OCI-M2 (cell line): ENCODE measurements around the gene GALNT17.
"Not testable (repeated sequence)": the region's sequence is repeated elsewhere in the genome, so short reads cannot be mapped to it uniquely, and the experiment has no call there.

Experiments used
- DNase-seq: peaks from one replicate; lab custom pipeline; 2025; ENCODE audit not compliant: unreplicated experiment; lab: John Stamatoyannopoulos, UW

Gene GALNT17

DNA sequence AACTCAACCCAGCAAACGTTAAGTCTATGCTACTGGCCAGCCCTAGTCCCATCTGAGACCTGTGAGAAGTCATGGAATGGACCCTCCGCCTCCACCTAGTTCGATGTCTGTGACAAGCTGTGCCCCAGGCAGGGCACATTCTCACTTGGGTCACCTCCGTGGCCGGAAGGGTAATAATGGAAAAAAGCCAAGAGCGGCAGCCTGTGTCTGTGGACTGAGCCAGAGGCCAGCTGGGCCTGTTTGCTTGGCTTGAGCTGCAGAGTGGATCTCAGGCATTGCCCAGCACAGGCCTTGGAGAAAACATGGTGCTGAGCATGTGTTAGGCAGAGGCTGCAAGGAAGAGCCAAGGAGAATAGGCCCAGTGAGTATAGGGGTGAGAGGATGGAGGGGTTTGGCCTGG lies 97.8 kb downstream of the GALNT17 start:
- no peak for DNase-seq

DNA sequence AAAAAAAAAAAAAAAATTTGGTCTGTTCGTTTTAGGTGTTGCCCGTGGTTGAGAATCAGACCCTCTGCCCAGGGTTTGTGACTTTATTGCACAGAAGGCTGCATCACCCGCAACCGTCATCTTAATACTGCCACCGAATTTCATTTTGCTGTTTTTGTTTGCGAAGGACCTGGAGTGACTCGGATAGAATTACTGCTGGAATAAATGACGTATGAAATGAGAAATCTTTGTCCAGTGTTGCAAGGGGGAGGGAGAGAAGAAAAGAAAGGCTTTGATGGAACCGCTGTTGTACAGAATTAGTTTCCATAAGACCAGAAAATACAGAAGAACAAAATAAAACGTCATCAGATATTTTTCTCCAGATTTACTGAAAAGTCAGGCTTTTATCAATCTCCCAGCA lies 103.3 kb downstream of the GALNT17 start:
- DNase-seq = no peak

DNA sequence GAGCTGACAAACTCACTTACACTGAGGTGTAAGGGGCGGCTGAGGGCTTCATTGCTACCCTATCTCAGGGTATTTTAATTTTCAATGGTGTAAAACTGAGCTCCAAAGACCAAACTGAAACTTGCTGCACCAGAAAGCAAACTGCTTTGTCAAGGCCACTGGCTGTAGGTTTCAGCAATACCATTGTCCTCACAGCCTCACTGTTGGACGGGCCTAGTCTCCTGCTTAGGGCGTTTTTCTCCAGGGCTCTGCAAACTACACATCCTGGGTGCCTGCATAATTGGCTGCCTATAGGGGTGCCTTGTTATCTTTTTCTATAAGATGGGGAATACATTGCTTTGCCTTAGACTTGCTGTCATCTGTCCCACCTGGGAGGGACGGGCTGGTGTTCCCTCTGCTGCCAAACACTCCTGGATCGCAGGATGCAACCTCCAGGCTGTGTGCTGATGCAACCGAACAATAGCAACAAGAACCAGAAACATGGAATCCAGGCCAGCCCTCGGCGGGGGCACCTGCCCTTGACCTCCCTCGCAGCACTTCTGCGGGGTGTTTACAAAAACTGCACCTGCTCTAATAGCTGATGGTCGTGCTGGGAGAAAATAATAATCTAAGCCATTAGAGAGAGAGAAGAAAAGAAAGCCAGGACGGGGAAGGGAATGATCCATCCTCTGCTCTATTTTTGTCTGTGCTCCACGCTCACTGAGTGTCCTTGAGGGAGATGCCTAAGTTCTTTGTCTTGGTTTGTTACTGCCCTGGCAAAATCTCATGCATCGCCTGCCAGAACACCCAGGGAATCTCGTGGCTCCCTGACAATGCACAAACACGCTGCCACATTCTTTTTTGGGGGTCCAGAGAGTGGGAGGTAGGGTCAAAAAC lies 104.5 kb downstream of the GALNT17 start:
- DNase-seq = no peak

DNA sequence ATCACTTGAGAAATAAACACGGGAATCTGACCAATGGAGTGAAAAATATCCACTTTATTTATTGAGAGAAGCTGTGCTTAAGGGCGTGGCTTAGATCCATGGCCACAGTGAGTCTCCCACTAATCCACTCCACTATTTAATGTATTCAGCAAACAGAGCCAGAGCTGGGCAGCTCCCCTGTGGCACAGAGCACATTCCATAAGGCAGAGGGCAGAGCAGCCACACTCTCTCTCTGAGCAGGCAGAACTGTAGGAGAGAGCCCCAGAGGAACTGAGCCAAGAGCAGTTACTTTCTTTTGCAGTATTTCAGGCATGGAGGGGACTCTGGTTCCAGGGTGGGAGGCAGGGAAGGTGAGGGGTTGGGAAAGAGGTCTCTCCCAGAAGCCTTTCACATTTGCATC lies 106.0 kb downstream of the GALNT17 start:
- DNase-seq = no peak

DNA sequence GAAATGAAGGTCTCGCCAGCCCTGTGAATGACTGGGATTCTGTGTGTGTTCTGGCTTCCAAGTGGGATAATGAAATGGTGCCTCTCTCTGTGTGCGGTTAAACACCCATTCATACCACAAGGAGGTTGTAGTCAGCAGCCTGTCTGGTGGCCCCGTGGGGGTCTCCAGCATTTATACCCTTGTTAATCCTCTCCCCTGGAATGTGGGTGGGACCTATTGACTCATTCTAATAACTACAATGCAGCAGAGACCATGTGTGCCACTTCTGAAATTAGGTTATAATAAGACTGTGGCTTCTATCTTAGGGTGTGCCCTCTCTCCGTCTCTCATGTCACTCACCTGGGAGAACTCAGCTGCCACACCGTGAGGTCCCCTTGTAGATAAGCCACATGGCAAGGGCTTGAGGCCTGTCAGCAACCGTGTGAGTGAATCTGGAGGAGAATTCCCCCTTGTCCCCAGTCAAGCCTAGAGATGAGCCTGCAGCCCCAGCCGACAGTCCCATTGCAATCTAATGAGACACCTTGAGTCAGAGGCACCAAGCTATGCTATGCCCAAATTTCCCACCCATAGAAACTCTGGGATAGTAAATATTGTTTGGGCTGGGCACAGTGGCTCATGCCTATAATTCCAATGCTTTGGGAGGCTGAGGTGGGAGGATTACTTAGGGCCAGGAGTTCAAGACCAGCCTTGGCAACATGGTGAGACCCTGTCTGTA lies 106.8 kb downstream of the GALNT17 start:
- DNase-seq = no peak

DNA sequence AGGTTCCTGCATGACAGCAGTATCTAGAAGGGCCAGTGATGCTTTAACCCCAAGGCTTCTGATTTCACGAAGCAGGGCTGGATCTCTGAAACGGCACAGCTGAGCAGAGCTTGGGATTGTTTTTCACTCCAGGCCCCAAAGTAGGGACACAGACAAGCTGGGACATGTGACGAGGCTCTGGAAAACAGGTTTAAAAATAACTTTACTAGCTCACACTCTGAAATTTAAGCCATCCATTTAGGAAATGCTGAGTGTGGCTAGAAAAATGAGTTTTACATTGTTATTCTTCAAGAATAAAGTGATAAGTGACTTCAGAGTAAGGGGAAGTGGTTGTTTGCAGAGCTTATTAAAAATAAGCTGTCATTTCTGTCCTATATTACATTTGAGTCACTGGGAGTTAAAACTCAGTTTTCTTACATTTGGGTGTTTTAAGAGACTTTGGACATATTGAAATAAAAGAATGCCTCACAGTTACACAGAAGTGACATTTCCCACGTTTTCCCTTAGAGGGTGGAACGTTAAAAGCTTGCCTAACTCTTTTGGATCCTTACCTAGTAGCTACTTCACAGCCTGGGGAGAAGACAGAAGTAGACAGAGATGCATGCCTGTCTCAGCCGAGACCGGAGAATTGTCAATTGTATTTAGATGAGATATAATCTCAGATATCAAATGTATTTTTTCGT lies 107.8 kb downstream of the GALNT17 start:
- DNase-seq = no peak

DNA sequence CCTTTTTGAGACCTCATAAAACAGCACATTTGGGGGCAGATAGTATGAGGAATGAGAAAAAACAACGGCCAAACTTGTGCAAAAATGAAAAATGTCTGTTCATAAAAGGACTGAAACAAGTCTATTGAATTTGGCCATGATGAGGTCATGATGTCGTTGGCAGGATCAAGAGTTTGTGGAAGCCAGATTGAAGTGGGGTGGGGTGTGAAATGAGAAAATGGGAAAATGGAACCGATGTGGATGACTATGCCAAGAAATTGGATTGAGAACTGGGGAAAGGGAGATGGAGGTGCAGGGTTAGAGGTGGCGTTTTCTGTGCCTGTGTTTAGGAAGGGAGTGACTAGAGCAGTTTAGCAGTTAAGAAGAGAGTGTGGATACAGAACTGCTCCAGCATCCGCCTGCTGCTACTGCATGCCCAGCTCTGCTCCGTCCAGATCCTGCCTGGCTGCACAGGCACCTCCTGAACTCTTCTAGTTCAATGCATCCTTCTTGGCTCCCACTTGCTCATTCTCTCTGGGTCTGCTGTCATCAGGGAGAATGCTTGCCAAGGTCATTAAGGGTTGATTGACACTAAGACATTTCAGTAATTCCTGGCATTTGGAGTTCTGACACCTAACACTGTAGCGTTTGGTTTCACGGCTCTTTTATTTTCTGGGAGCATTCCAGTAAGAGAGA lies 111.9 kb downstream of the GALNT17 start:
- DNase-seq = no peak

DNA sequence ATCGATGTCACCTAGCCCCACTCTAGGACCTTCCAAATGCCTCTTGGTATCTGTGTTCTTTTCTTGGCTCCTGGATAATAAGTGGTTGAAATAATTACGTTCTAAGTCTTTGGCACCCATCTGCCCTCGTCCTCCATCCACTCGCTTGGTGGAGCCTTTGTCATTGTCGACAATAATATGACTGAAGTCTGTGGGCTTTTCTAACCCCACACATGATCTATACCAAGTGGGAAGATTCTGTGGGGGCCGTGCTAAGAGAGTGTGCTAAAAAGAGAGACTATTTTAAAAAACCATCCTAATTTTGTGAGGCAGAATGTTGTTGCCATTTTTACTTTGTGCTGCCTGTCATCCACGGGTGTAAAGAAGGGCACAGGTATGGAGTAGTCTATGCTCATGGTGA lies 113.1 kb downstream of the GALNT17 start:
- no peak for DNase-seq

DNA sequence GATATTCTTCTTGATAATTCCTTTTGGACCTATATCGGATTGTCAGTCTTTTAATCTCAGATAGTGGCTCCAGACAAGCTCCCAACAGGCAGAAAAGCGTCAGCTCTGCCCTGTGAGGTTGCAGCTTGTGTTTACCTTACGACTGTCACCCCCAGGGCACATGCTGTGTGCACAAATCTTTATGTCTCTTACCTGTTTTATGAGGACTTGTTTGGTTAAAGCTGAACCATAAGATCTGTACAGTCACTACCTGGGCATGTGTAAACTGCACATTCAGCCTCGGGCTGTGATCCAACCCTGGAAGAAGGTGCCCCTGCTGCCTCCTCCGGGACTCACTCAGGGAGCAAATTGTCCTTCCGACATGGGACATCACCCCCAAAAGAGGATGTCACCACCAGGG lies 119.8 kb downstream of the GALNT17 start:
- DNase-seq = no peak

DNA sequence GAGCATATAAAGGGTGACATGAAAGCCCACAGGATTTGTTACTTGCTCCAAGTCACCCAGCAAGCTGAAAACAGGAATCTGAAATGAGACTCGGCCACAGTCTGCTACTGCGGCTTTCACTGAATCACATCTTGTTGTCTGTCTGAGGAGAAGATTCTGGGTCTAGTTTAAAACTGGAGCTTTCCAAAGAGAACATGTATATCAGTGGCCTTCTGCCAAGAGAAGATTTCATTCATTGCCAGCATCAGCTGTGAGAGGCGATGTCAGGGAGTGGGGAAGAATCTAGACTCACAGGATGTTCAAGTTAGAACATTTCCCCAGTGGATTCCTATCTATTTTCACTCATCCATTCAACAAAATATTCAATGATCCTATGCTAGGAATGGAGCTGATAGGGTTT lies 122.8 kb downstream of the GALNT17 start:
- no peak for DNase-seq

DNA sequence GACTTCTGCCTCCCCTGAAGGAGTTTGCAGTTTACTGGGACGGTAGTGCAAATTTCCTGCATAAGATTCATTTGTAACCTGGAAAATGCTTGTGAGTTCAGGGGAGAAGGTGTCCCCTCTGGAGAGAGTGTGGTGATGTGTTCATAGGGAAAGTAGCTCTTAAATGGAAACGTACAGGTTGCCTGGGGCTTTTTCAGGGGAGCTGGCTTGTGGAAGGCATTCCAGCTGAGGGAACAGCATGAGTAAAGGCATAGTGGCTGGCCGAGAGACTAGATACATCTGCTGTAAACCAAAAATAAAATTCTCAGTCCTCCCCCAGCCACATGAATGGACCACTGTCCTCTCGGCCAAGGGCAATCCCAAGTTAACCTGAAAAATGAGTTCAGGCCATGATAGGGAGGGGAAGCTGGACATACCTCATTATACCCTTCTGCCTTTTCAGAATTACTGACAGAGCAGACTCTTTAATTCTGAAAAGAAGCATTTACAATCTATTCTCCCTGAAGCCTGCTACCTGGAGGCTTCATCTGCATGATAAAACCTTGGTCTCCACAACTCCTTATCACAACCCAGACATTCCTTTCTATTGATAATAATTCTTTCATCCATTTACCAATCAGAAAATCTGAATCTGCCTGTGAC lies 123.7 kb downstream of the GALNT17 start:
- DNase-seq = no peak

DNA sequence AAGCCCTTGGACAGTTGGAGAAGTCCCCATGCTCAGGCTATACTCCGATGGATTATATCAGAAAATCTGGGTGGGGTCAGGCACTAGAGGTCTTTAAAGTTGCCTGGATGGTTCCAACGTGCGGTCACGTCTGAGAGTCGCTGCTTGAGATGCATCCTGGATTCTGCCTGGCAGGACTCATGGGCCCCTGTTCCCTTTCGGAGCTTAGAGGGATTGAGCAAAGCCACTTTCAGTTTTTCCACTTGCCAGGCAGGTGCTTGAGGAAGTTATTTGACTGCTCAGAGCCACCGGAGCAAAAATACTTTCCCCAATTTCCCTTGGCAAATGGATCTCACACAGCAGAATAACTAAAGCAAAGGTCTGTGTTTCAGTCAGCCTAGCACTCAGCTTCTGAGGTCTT lies 129.1 kb downstream of the GALNT17 start:
- DNase-seq = no peak

DNA sequence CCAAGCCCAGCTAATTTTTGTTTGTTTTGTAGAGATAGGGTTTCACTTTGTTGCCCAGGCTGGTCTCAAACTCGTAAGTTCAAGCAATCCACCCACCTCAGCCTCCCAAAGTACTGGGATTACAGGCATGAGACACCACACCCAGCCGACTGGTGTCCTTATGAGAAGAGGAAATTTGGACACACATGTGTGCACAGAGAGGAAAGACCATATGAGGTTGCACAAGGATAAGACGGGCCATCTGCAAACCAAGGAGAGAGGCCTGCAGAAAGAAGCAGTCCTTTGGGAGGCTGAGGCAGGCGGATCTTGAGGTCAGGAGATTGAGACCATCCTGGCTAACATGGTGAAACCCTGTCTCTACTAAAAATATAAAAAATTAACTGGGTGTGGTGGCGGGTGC lies 130.9 kb downstream of the GALNT17 start:
- DNase-seq = not testable (repeated sequence)

DNA sequence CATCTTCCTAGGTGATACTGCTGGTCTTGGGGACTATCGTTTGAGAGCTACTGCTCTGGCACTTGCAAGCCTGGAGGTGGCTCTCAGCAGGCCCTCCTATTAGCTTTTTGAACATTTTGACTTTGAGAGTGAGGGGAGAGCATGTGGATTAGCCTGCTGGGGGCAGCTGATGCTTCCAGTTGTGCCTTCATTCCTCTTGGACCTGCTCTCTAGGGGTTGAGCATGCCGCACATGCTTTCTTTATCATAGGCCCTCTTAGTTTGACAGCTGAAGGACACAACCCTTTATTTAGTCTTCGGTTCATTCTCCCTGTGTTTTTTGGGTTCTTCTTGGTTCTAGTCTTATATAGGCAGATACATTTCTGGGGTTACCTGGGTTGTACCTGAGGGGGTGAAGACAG lies 132.1 kb downstream of the GALNT17 start:
- no peak for DNase-seq

DNA sequence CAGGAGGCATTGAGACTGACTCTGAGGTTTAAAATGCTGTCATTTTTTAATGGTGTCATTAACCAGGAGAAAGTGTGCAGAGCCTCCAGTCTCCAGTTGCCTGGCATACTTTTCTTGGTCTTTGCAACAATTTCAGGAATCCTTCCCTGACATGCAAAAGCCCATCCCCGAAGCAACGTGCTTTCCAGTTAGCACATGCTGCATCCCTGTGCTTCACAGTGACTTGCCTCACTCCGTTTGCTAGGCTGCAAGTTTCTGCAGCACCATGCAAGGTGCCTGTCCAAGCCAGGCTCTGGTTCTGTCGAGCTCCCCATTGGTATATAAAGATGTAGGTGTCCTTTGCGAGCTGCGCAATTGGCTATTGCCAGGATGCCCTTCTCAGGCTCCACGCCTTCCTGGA lies 135.0 kb downstream of the GALNT17 start:
- DNase-seq = no peak

DNA sequence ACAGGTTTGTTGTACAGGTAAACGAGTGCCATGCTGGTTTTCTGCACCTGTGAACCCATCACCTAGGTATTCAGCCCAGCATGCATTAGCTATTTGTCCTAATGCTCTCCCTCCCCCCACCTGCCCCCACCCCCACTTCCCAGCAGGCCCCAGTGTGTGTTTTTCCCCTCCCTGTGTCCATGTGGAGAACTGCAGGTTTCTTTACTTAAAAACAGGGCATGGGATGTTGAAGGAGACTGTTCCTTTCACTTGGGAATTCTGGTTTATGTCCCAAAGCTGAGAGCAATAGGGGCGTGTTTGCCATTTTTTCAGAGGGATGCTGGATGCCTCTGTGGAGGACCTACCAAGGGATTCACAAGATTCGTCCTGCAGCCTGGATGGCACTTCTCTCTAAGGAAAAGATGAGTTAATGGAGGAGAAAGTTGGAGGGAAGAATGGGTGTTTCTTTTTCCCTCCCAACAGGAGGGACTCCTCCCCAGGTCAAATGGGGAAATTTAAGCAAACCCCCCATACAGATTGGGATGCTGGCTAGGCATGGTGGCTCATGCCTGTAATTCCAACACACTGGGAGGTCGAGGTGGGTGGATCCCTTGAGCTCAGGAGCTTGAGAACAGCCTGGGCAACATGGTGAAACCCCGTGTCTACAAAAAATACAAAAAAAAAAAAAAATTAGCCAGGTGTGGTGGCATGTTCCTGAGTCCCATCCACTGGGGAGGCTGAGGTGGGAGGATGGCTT lies 136.0 kb downstream of the GALNT17 start:
- no peak for DNase-seq

DNA sequence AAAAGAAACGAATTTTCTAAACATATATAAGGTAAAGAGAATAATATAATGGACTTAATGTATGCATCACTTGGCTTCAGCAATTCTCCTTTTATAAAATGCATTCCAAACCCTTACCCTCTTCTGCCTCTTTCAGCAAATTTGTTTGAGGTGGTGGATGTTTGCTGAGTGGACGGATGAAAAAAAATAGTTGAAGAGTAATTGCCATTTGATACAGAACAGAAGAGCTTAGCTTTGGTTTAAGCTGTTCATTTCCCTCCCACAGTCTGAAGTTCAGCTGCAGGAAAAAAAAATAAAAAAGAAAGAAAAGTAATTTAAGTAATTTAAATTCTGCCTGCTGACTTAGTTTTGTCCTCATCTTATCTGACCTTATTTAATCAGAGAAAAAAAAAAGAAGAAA lies 138.6 kb downstream of the GALNT17 start:
- DNase-seq = no peak

DNA sequence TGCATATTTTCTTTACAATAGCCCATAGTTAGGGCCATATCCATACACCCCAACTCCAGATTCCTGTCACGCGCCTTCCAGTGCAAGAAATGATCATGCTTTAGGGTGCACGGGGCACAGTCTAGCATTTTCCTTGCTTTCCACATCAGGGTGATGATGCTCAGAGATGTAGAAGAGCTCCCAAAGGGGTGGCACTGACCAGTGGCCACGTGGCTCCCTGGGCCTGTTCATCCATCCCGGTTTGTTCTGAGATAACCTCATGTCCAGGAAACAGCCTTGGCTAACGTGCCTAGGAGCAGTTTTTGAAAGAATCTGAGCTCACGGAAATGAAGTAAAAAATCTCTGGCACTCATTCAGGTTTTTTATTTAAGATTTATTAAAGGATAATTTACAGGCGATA lies 139.3 kb downstream of the GALNT17 start:
- DNase-seq = no peak

DNA sequence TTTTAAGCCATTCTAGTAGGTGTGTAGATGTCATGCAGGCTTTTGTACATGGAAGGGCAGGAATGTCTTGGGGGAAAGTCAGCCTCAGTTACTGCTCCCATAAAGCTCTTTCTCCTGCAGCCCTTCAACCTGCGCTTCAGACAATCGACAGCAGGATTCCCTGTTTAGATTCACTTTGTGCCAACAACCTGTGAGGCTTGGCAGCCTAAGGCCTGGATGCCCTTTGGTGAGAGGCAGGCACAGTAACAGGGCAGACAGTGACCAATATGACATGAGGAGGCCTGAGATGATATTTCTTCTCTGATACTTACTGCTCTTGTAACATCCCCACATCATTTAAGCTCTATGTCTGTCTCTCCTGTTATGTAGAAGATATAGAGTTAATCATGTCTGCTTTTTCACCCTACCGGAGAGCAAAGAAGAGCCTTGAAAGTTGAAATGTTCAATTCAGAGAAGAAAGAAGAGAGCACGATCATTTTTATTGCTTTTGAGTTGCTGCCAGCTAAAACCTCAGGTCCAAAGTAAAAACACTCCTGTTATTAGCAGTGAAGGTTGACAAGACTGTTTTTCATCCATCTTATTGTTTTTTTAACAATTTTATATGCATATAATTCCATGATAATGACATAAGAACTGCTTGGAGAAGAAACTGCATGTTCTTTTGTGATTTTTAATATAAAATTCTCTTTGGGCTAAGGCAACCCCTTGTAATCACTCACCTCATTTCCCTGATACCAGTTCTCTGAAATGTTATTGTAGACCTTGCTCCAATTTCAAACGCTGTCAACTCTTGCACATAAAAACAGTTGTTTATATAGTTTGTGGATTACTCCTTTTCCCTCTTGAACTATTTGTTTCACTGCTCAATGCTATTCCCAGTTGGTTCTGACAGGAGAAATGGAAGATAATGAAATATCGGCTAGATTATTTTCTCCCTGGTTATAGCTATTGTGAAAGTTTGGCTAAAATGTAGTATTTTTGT lies 140.9 kb downstream of the GALNT17 start:
- DNase-seq = no peak
